Bone marrow (tissue), 2 donors: Measurements from ENCODE around the gene ATP5PF.
"Not testable (repeated sequence)": the region's sequence is repeated elsewhere in the genome, so short reads cannot be mapped to it uniquely, and the experiment has no call there.

Source experiments
- DNase-seq, 2 donors: peaks; one replicate each; lab custom pipeline; 2025; lab: John Stamatoyannopoulos, UW

The ATP5PF gene

GRCh38 chr21:25734904-25735645 is at the start of gene ATP5PF, which contains the start of gene GABPA:
TSS of gene ATP5PF (minus strand) at chr21:25734904. CDS start at chr21:25729794, 5,110 bp downstream.
TSS of gene GABPA (plus strand) at chr21:25734972. CDS start at chr21:25741599, 6,627 bp downstream.
- DNase-seq: peak; percentile 89 to 97

GRCh38 chr21:25778126-25778875 is 43.6 kb upstream of the ATP5PF start:
- DNase-seq: not testable (repeated sequence)

GRCh38 chr21:25776440-25776839 is 41.7 kb upstream of the ATP5PF start:
- DNase-seq: no peak

- peak in 1 of 2 donors; percentile 49 for DNase-seq
Observed at GRCh38 chr21:25772686-25773085, 38.0 kb upstream of the ATP5PF start.

- DNase-seq: no peak
Observed at GRCh38 chr21:25767921-25768320, 33.2 kb upstream of the ATP5PF start.

GRCh38 chr21:25764065-25764464 is 29.4 kb upstream of the ATP5PF start:
- no peak for DNase-seq

GRCh38 chr21:25760677-25761076 is 26.0 kb upstream of the ATP5PF start:
- DNase-seq: no peak

- no peak for DNase-seq
Observed at GRCh38 chr21:25760061-25760460, 25.4 kb upstream of the ATP5PF start.

- DNase-seq: no peak
Observed at GRCh38 chr21:25759573-25759972, 24.9 kb upstream of the ATP5PF start.

- DNase-seq: no peak
Observed at GRCh38 chr21:25757531-25757930, 22.8 kb upstream of the ATP5PF start.

- DNase-seq: no peak
Observed at GRCh38 chr21:25756190-25756932, 21.7 kb upstream of the ATP5PF start.

- DNase-seq: no peak
Observed at GRCh38 chr21:25752416-25752815, 17.7 kb upstream of the ATP5PF start.

- DNase-seq: no peak
Observed at GRCh38 chr21:25750085-25750484, 15.4 kb upstream of the ATP5PF start.

- no peak for DNase-seq
Observed at GRCh38 chr21:25744854-25745253, 10.2 kb upstream of the ATP5PF start.

- no peak for DNase-seq
Observed at GRCh38 chr21:25742900-25743299, 8.2 kb upstream of the ATP5PF start.

GRCh38 chr21:25737421-25737820 is 2.7 kb upstream of the ATP5PF start:
- DNase-seq: no peak

GRCh38 chr21:25735646-25736597 is 1.2 kb upstream of the ATP5PF start:
- DNase-seq: peak in 1 of 2 donors; percentile 71

- DNase-seq: no peak
Observed at GRCh38 chr21:25734654-25734903, 125 bp downstream of the ATP5PF start.

- no peak for DNase-seq
Observed at GRCh38 chr21:25733859-25734653, 648 bp downstream of the ATP5PF start.

GRCh38 chr21:25732091-25732760 is 2.5 kb downstream of the ATP5PF start:
- no peak for DNase-seq
